Measurements from ENCODE around the gene SLC2A6. TPM values are rescaled to one million over a fixed set of nuclear protein-coding genes. Genes with fewer than 3 reads are reported as not detected.
A peak's percentile ranks its signal among the peaks of the same experiment; 100 is the strongest.

The SLC2A6 gene
- total RNA-seq, 1 donor from 2014 or later, result 2.6 TPM

- no peaks in the 10 kb centered on the region for H3K27me3 ChIP-seq (ENCODE audit: control insufficient read depth, insufficient read depth, low read length)
- no peak overlapping the region for H3K4me3 ChIP-seq (ENCODE audit: low read depth, low read length)
- DNase-seq (ENCODE audit: low read depth) (no peak), FAIRE-seq (no peak)
- no peak for TF ChIP-seq CTCF (IDR thresholded peaks at IDR 0.05; ENCODE audit: insufficient read depth, low read length, severe bottlenecking)
- H3K36me3 ChIP-seq (ENCODE audit: control insufficient read depth, insufficient read depth, low read length), result no peaks in the 10 kb centered on the region
Observed at GRCh38 chr9:133485531-133486260, 6.8 kb upstream of the SLC2A6 start.

GRCh38 chr9:133484671-133485437 lies 6.0 kb upstream of the SLC2A6 start:
- Histone ChIP-seq H3K36me3 (ENCODE audit: control insufficient read depth, insufficient read depth, low read length) (no peaks in the 10 kb centered on the region), H3K27me3 (ENCODE audit: control insufficient read depth, insufficient read depth, low read length) (no peaks in the 10 kb centered on the region), H3K4me3 (ENCODE audit: low read depth, low read length) (no peak overlapping the region)
- DNase-seq (ENCODE audit: low read depth) (no peak), FAIRE-seq (no peak)
- no peak for TF ChIP-seq CTCF (IDR thresholded peaks at IDR 0.05; ENCODE audit: insufficient read depth, low read length, severe bottlenecking)

- no peaks in the 10 kb centered on the region for H3K36me3 ChIP-seq (ENCODE audit: control insufficient read depth, insufficient read depth, low read length)
- TF ChIP-seq CTCF (IDR thresholded peaks at IDR 0.05; ENCODE audit: insufficient read depth, low read length, severe bottlenecking), result no peak
- DNase-seq (ENCODE audit: low read depth) (no peak), FAIRE-seq (no peak)
- H3K4me3 ChIP-seq (ENCODE audit: low read depth, low read length), result no peak overlapping the region
- H3K27me3 ChIP-seq (ENCODE audit: control insufficient read depth, insufficient read depth, low read length), result no peaks in the 10 kb centered on the region
Observed at GRCh38 chr9:133483611-133484010, 4.7 kb upstream of the SLC2A6 start.

- H3K36me3 ChIP-seq (ENCODE audit: control insufficient read depth, insufficient read depth, low read length), result peaks cover 4% of the 10 kb centered on the region
- H3K4me3 ChIP-seq (ENCODE audit: low read depth, low read length), result peak overlapping the region; percentile 54
- DNase-seq (ENCODE audit: low read depth) (peak; percentile 23), FAIRE-seq (no peak)
- TF ChIP-seq CTCF (IDR thresholded peaks at IDR 0.05; ENCODE audit: insufficient read depth, low read length, severe bottlenecking), result no peak
- no peaks in the 10 kb centered on the region for H3K27me3 ChIP-seq (ENCODE audit: control insufficient read depth, insufficient read depth, low read length)
Observed at GRCh38 chr9:133477992-133478850, 678 bp downstream of the SLC2A6 start.

- FAIRE-seq, result no peak
- H3K4me3 ChIP-seq (ENCODE audit: low read depth, low read length), result no peak overlapping the region
Observed at GRCh38 chr9:133477461-133477860, 1.4 kb downstream of the SLC2A6 start.

More at GRCh38 chr9:133477461-133477860, 1.4 kb downstream of the SLC2A6 start:
- DNase-seq (ENCODE audit: low read depth), result no peak
- H3K36me3 ChIP-seq (ENCODE audit: control insufficient read depth, insufficient read depth, low read length), result peaks cover 4% of the 10 kb centered on the region
- no peaks in the 10 kb centered on the region for H3K27me3 ChIP-seq (ENCODE audit: control insufficient read depth, insufficient read depth, low read length)
- no peak for TF ChIP-seq CTCF (IDR thresholded peaks at IDR 0.05; ENCODE audit: insufficient read depth, low read length, severe bottlenecking)
